ENCODE data around the gene EFCAB8.

EFCAB8 gene

GRCh38 chr20:32957459-32957858 is 98.7 kb downstream of the EFCAB8 start:
- H3K27ac ChIP-seq (ENCODE audit: low read length), result no peak overlapping the region
- no peaks in the 10 kb centered on the region for H3K9me3 ChIP-seq (replicated peaks; ENCODE audit: insufficient read depth, low read length)

GRCh38 chr20:32958574-32958973 is 99.9 kb downstream of the EFCAB8 start:
- no peaks in the 10 kb centered on the region for H3F3A ChIP-seq (ENCODE audit: insufficient read depth, low read length)
- H3K9me2 ChIP-seq (replicated peaks; ENCODE audit: insufficient read depth, low read length), result no peaks in the 10 kb centered on the region
- no peak for DNase-seq
- no peak overlapping the region for H2AFZ ChIP-seq (ENCODE audit: low read length)
- no peaks in the 10 kb centered on the region for H3K4me1 ChIP-seq (ENCODE audit: low read length)
- no peak overlapping the region for H3K27ac ChIP-seq (ENCODE audit: low read length)
- no peaks in the 10 kb centered on the region for H3K9me3 ChIP-seq (replicated peaks; ENCODE audit: insufficient read depth, low read length)
- no peak overlapping the region for H3K9ac ChIP-seq (ENCODE audit: low read length)
- no peaks in the 10 kb centered on the region for H4K20me1 ChIP-seq (ENCODE audit: insufficient read depth, low read length)
- TF ChIP-seq CTCF (IDR thresholded peaks at IDR 0.05; ENCODE audit: low read length), result no peak
- 0 out of 2 replicates have a peak, but pooled peaks cover 5% of the 10 kb centered on the region for H3K27me3 ChIP-seq (replicated peaks; ENCODE audit: insufficient read depth, low read length)
- no peaks in the 10 kb centered on the region for H3K36me3 ChIP-seq (replicated peaks; ENCODE audit: insufficient read depth, low read length)
- no peak overlapping the region for H3K4me2 ChIP-seq (ENCODE audit: low read depth, low read length)
- no peaks in the 10 kb centered on the region for H3K79me2 ChIP-seq (ENCODE audit: low read length)
- no peak overlapping the region for H3K4me3 ChIP-seq (ENCODE audit: low read length)

More at GRCh38 chr20:32957459-32957858, 98.7 kb downstream of the EFCAB8 start:
- no peak overlapping the region for H3K4me3 ChIP-seq (ENCODE audit: low read length)
- H4K20me1 ChIP-seq (ENCODE audit: insufficient read depth, low read length), result no peaks in the 10 kb centered on the region
- H3K4me2 ChIP-seq (ENCODE audit: low read depth, low read length), result no peak overlapping the region
- H3K9me2 ChIP-seq (replicated peaks; ENCODE audit: insufficient read depth, low read length), result no peaks in the 10 kb centered on the region
- no peak overlapping the region for H2AFZ ChIP-seq (ENCODE audit: low read length)
- H3F3A ChIP-seq (ENCODE audit: insufficient read depth, low read length), result no peaks in the 10 kb centered on the region
- 0 out of 2 replicates have a peak, but pooled peaks cover 5% of the 10 kb centered on the region for H3K27me3 ChIP-seq (replicated peaks; ENCODE audit: insufficient read depth, low read length)
- H3K36me3 ChIP-seq (replicated peaks; ENCODE audit: insufficient read depth, low read length), result no peaks in the 10 kb centered on the region
- H3K79me2 ChIP-seq (ENCODE audit: low read length), result no peaks in the 10 kb centered on the region
- TF ChIP-seq EZH2 (optimal IDR thresholded peaks at IDR 0.05; ENCODE audit: low read depth, low read length) (no peak), EZH2phosphoT487 (IDR thresholded peaks at IDR 0.05; ENCODE audit: low read length) (no peak), CTCF (IDR thresholded peaks at IDR 0.05; ENCODE audit: low read length) (no peak)
- no peak for DNase-seq
- no peaks in the 10 kb centered on the region for H3K4me1 ChIP-seq (ENCODE audit: low read length)
- no peak overlapping the region for H3K9ac ChIP-seq (ENCODE audit: low read length)

- H3K9ac ChIP-seq (ENCODE audit: low read length), result no peak overlapping the region
- no peak for DNase-seq
- H3K27me3 ChIP-seq (replicated peaks; ENCODE audit: insufficient read depth, low read length), result 0 out of 2 replicates have a peak, but pooled peaks cover 5% of the 10 kb centered on the region
- TF ChIP-seq EZH2phosphoT487 (IDR thresholded peaks at IDR 0.05; ENCODE audit: low read length) (no peak), CTCF (IDR thresholded peaks at IDR 0.05; ENCODE audit: low read length) (no peak), EZH2 (optimal IDR thresholded peaks at IDR 0.05; ENCODE audit: low read depth, low read length) (no peak)
- no peak overlapping the region for H3K4me2 ChIP-seq (ENCODE audit: low read depth, low read length)
- H4K20me1 ChIP-seq (ENCODE audit: insufficient read depth, low read length), result no peaks in the 10 kb centered on the region
- no peak overlapping the region for H3K27ac ChIP-seq (ENCODE audit: low read length)
- H3F3A ChIP-seq (ENCODE audit: insufficient read depth, low read length), result no peaks in the 10 kb centered on the region
- H3K4me1 ChIP-seq (ENCODE audit: low read length), result no peaks in the 10 kb centered on the region
- no peaks in the 10 kb centered on the region for H3K79me2 ChIP-seq (ENCODE audit: low read length)
- H3K4me3 ChIP-seq (ENCODE audit: low read length), result no peak overlapping the region
- H3K9me2 ChIP-seq (replicated peaks; ENCODE audit: insufficient read depth, low read length), result no peaks in the 10 kb centered on the region
- no peaks in the 10 kb centered on the region for H3K9me3 ChIP-seq (replicated peaks; ENCODE audit: insufficient read depth, low read length)
- no peak overlapping the region for H2AFZ ChIP-seq (ENCODE audit: low read length)
- H3K36me3 ChIP-seq (replicated peaks; ENCODE audit: insufficient read depth, low read length), result no peaks in the 10 kb centered on the region
Observed at GRCh38 chr20:32959351-32960221, 100.9 kb downstream of the EFCAB8 start.
